Choroid plexus epithelial cell (primary cell): ENCODE results near the gene RAPGEF5.

Experiments used
- DNase-seq: peaks from one replicate; pipeline ENCODE4 v3.0.0-alpha.2; 2010; ENCODE audit warnings: low read depth
- H3K4me3 ChIP-seq: 2 replicates; pipeline ENCODE4 v1.5.1; 2011; ENCODE audit warnings: low read depth, mild to moderate bottlenecking, control low read depth, low read length, moderate library complexity
- CTCF ChIP-seq: conservative IDR thresholded peaks from 2 replicates; pipeline ENCODE4 v1.5.1; 2011; ENCODE audit warnings: low read depth, mild to moderate bottlenecking, control low read depth, inconsistent platforms, low read length, moderate library complexity

RAPGEF5 gene

GRCh38 chr7:22201186-22201880, 155.6 kb downstream of the RAPGEF5 start:
- no peak for DNase-seq
- no peak overlapping the region for H3K4me3 ChIP-seq
- no peak for TF ChIP-seq CTCF

- DNase-seq: no peak
- H3K4me3 ChIP-seq: no peak overlapping the region
- no peak for TF ChIP-seq CTCF
Measured at GRCh38 chr7:22200777-22201176, 156.2 kb downstream of the RAPGEF5 start.

- TF ChIP-seq CTCF: no peak
- DNase-seq: no peak
- no peak overlapping the region for H3K4me3 ChIP-seq
Measured at GRCh38 chr7:22200238-22200637, 156.7 kb downstream of the RAPGEF5 start.

- no peak overlapping the region for H3K4me3 ChIP-seq
- no peak for DNase-seq
- TF ChIP-seq CTCF: no peak
Measured at GRCh38 chr7:22197376-22197775, 159.6 kb downstream of the RAPGEF5 start.

DNA sequence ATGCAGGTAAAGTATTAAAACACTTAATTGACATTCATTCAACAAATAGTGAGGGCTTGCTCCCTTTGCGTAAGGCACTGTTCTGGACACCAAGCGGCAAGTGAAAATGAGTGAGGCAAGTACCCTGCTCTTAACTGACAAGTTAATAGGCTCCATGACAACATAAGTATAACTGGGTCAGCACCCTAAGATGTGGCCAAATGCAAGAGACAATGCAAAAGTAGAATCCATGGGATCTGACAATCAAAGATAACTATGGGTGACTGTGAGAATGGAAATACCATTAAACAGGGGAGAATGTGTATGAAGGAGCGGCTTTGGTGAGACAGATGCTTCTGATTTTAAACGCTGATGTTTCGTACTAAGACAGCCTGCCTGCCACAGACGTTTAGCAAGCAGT, 160.5 kb downstream of the RAPGEF5 start:
- DNase-seq: no peak
- TF ChIP-seq CTCF: no peak
- no peak overlapping the region for H3K4me3 ChIP-seq

GRCh38 chr7:22195397-22196172, 161.4 kb downstream of the RAPGEF5 start:
- TF ChIP-seq CTCF: no peak
- DNase-seq: no peak

More at GRCh38 chr7:22195397-22196172, 161.4 kb downstream of the RAPGEF5 start:
- no peak overlapping the region for H3K4me3 ChIP-seq
